HepG2 (cell line): ENCODE data around the gene HNRNPC. TPM values are rescaled to one million over a fixed set of nuclear protein-coding genes. Genes with fewer than 3 reads are reported as not detected.

Source experiments
- BCL3 ChIP-seq: sonication (generic); formaldehyde crosslinking; IDR thresholded peaks from 2 replicates; pipeline ENCODE4 v1.5.1; 2020; ENCODE audit warnings: mild to moderate bottlenecking, missing genetic modification reagents, moderate library complexity
- ELF1 ChIP-seq: sonication (generic); formaldehyde crosslinking; IDR thresholded peaks from 2 replicates; pipeline ENCODE4 v1.4.0; 2020; ENCODE audit warnings: missing genetic modification reagents
- FOSL1 ChIP-seq: sonication (generic); formaldehyde crosslinking; IDR thresholded peaks from 2 replicates; pipeline ENCODE4 v1.9.0; 2021; ENCODE audit warnings: missing genetic modification reagents, borderline replicate concordance
- GATAD2A ChIP-seq: IDR thresholded peaks from 2 replicates; pipeline ENCODE4 v1.6.1; 2016
- HIVEP1 ChIP-seq: sonication (generic); formaldehyde crosslinking; IDR thresholded peaks from 2 replicates; pipeline ENCODE4 v1.4.0; 2020; ENCODE audit warnings: mild to moderate bottlenecking, missing genetic modification reagents
- HNRNPL ChIP-seq: fragments of 200-400 bp; formaldehyde crosslinking; IDR thresholded peaks from 2 replicates; pipeline ENCODE4 v1.6.1; 2017; ENCODE audit warnings: mild to moderate bottlenecking, low read depth, low read length
- JUNB ChIP-seq: sonication (generic); formaldehyde crosslinking; IDR thresholded peaks from 2 replicates; pipeline ENCODE4 v1.8.0; 2022; ENCODE audit warnings: missing genetic modification reagents, mild to moderate bottlenecking, borderline replicate concordance
- KDM5A ChIP-seq: fragments of 200-600 bp; sonication (generic); IDR thresholded peaks from 2 replicates; pipeline ENCODE4 v1.7.0; 2018; ENCODE audit warnings: antibody characterized with exemption, mild to moderate bottlenecking, low read length, borderline replicate concordance
- LCORL ChIP-seq, 2 experiments: fragments of 450-650 bp in 1 of 2; sonication (generic) in 1 of 2; formaldehyde crosslinking in 1 of 2; IDR thresholded peaks; 2 replicates each; pipeline versions ENCODE4 v1.5.0 to v1.6.1; 2017 to 2020; ENCODE audit warnings: antibody characterized with exemption in 1 of 2, missing genetic modification reagents in 1 of 2
- MZF1 ChIP-seq: sonication (generic); formaldehyde crosslinking; IDR thresholded peaks from 2 replicates; pipeline ENCODE4 v1.8.1; 2023; ENCODE audit warnings: mild to moderate bottlenecking, missing genetic modification reagents, borderline replicate concordance
- RNF2 ChIP-seq: fragments of 450-650 bp; conservative IDR thresholded peaks from 2 replicates; pipeline ENCODE4 v1.6.1; 2016; ENCODE audit warnings: low read depth
- RORA ChIP-seq: sonication (generic); formaldehyde crosslinking; IDR thresholded peaks from 2 replicates; pipeline ENCODE4 v1.5.0; 2020; ENCODE audit warnings: mild to moderate bottlenecking, missing genetic modification reagents, moderate library complexity
- SNAI1 ChIP-seq: sonication (generic); formaldehyde crosslinking; IDR thresholded peaks from 2 replicates; pipeline ENCODE4 v1.5.0; 2020; ENCODE audit warnings: mild to moderate bottlenecking, missing genetic modification reagents, borderline replicate concordance
- SRF ChIP-seq: IDR thresholded peaks from 2 replicates; pipeline ENCODE4 v1.6.1; 2011; ENCODE audit warnings: mild to moderate bottlenecking, low read depth, low read length, moderate library complexity
- ZBTB42 ChIP-seq: sonication (generic); formaldehyde crosslinking; IDR thresholded peaks from 2 replicates; pipeline ENCODE4 v1.5.0; 2020; ENCODE audit warnings: mild to moderate bottlenecking, missing genetic modification reagents
- ZNF160 ChIP-seq: sonication (generic); formaldehyde crosslinking; IDR thresholded peaks from 2 replicates; pipeline ENCODE4 v1.8.0; 2022; ENCODE audit warnings: mild to moderate bottlenecking, inconsistent platforms, missing genetic modification reagents
- ZNF280D ChIP-seq: sonication (generic); formaldehyde crosslinking; IDR thresholded peaks from 2 replicates; pipeline ENCODE4 v1.5.1; 2020; ENCODE audit warnings: mild to moderate bottlenecking, missing genetic modification reagents
- ZNF362 ChIP-seq: sonication (generic); formaldehyde crosslinking; IDR thresholded peaks from 2 replicates; pipeline ENCODE4 v1.4.0; 2020; ENCODE audit warnings: missing genetic modification reagents, mild to moderate bottlenecking, borderline replicate concordance
- ZNF574 ChIP-seq: sonication (generic); formaldehyde crosslinking; IDR thresholded peaks from 2 replicates; pipeline ENCODE4 v1.4.0; 2020; ENCODE audit warnings: missing genetic modification reagents
- ZNF792 ChIP-seq: IDR thresholded peaks from 2 replicates; pipeline ENCODE4 v1.6.1; 2016
- ZSCAN9 ChIP-seq: IDR thresholded peaks from 2 replicates; pipeline ENCODE4 v1.6.1; 2016; ENCODE audit warnings: borderline replicate concordance
- polyA plus RNA-seq, 8 experiments: library from polyadenylated mRNA; depleted of rRNA in 3 of 8; stranded (reverse) in 7 of 8; unstranded in 1 of 8; fragments of >200 nt; fragmentation: Illumina TruSeq in 4 of 8; extraction: Trizol in 4 of 8; gene quantifications; 2 replicates each; pipeline versions ENCODE4 v1.2.1 to v1.2.3, GENCODE V29; 2011 to 2016; ENCODE audit warnings: low read depth in 4 of 8, missing spikeins in 1 of 8, mixed read lengths in 1 of 8; ENCODE audit not compliant: insufficient read depth in 1 of 8
- total RNA-seq, 5 experiments: library from RNA; depleted of rRNA; stranded (reverse); fragments of >200 nt; fragmentation: Illumina TruSeq; extraction: Trizol; gene quantifications; 2 replicates each; pipeline ENCODE4 v1.2.3, GENCODE V29; 2016; ENCODE audit warnings: low read depth in 1 of 5

Gene HNRNPC
- total and polyA plus RNA-seq, 2 of the 13 experiments (the other 11 are each of a cell fraction or from before 2014, with no cell fraction given) = 628 to 1,099 TPM

- no peak for TF ChIP-seq FOSL1
- peak; percentile 79; the same call in 1 of the 2 replicates for TF ChIP-seq BCL3 (CRISPR knock-in tag)
- TF ChIP-seq ZBTB42 = 0 out of 2 replicates have a peak, but pooled peaks have one; percentile 49
- no peak; the same call in 1 of the 2 replicates for TF ChIP-seq RNF2
- TF ChIP-seq ZNF574 (CRISPR knock-in tag) = peak; percentile 88
- 0 out of 2 replicates have a peak, but pooled peaks have one; percentile 68 for TF ChIP-seq HNRNPL
- TF ChIP-seq SNAI1 (CRISPR knock-in tag) = peak; percentile 71; the same call in 1 of the 2 replicates
- TF ChIP-seq RORA (CRISPR knock-in tag) = no peak
- peak; percentile 56 for TF ChIP-seq ZNF792 (CRISPR knock-in tag)
- TF ChIP-seq HIVEP1 = peak; percentile 83
- TF ChIP-seq ELF1 = peak; percentile 88
- no peak for TF ChIP-seq JUNB (CRISPR knock-in tag)
- TF ChIP-seq ZNF280D (CRISPR knock-in tag) = peak; percentile 75; the same call in 1 of the 2 replicates
- 0 out of 2 replicates have a peak, but pooled peaks have one; percentile 36 for TF ChIP-seq LCORL (IDR thresholded peaks at IDR 0.05)
- TF ChIP-seq LCORL (CRISPR knock-in tag; IDR thresholded peaks at IDR 0.05) = peak; percentile 65
- peak; percentile 68 for TF ChIP-seq ZSCAN9
- TF ChIP-seq GATAD2A (CRISPR knock-in tag) = peak; percentile 6; the same call in 1 of the 2 replicates
- no peak for TF ChIP-seq KDM5A
- peak; percentile 37; the same call in 1 of the 2 replicates for TF ChIP-seq MZF1 (CRISPR knock-in tag)
- peak; percentile 58 for TF ChIP-seq ZNF160 (CRISPR knock-in tag)
- peak; percentile 88; the same call in 1 of the 2 replicates for TF ChIP-seq ZNF362 (CRISPR knock-in tag)
- peak; percentile 61; the same call in 1 of the 2 replicates for TF ChIP-seq SRF
Observed at GRCh38 chr14:21269252-21270046, at the start of gene HNRNPC (continued).
